Prostate gland (tissue), 2 donors: Measurements from ENCODE around the gene MAGI2. TPM values are rescaled to one million over a fixed set of nuclear protein-coding genes. Genes with fewer than 3 reads are reported as not detected.

ENCODE experiments used
- DNase-seq: peaks from one replicate; pipeline ENCODE4 v3.0.0-alpha.2; 2019; ENCODE audit warnings: low spot score
- H3K27ac ChIP-seq, 2 donors: fragments of 200-600 bp; sonication (generic); 2 replicates each; pipeline ENCODE4 v1.5.1; 2017 to 2019
- H3K27me3 ChIP-seq: fragments of 200-600 bp; sonication (generic); replicated peaks from 2 replicates; pipeline ENCODE4 v1.5.1; 2019; ENCODE audit not compliant: insufficient read depth
- H3K36me3 ChIP-seq, 2 donors: fragments of 200-600 bp; sonication (generic); 1 replicate in 1 of 2; 2 replicates in 1 of 2; pipeline versions ENCODE4 v1.5.1 to v1.8.1; 2017 to 2019
- H3K4me1 ChIP-seq: fragments of 200-600 bp; sonication (generic); replicated peaks from 2 replicates; pipeline ENCODE4 v1.5.1; 2019
- H3K4me3 ChIP-seq, 2 donors: fragments of 200-600 bp; sonication (generic); 2 replicates each; pipeline ENCODE4 v1.5.1; 2017 to 2019
- H3K9me3 ChIP-seq: fragments of 200-600 bp; sonication (generic); 2 replicates; pipeline ENCODE4 v1.5.1; 2017
- POLR2A ChIP-seq: fragments of 450-650 bp; IDR thresholded peaks from one replicate; pipeline ENCODE4 v1.6.1; 2016; ENCODE audit warnings: antibody characterized with exemption, mild to moderate bottlenecking
- POLR2AphosphoS5 ChIP-seq: sonication (generic); formaldehyde crosslinking; IDR thresholded peaks from one replicate; pipeline ENCODE4 v1.6.1; 2017; ENCODE audit warnings: antibody characterized with exemption
- WGBS: methylation state at CpG from one replicate; pipeline ENCODE4 v1.1.5; 2018; 5-methylcytosine and 5-hydroxymethylcytosine counted together
- intact Hi-C: fragments of 100-400 bp; cut with DNase I; formaldehyde crosslinking; loops from one replicate; pipeline ENCODE4 v1.14.2; 2022
- total RNA-seq, 2 donors: library from RNA; depleted of rRNA; stranded (reverse); fragments of >200 nt; gene quantifications; one replicate each; pipeline ENCODE4 v1.1.0, GENCODE V29; 2016
- TF ChIP-seq, protein P1 (sequence below), 4 experiments: fragments of 200-600 bp in 2 of 4; fragments of 450-650 bp in 2 of 4; sonication (generic) in 2 of 4; IDR thresholded peaks; 1 replicate in 3 of 4; 2 replicates in 1 of 4; pipeline ENCODE4 v1.5.1; 2016 to 2019; ENCODE audit warnings: antibody characterized with exemption in 4 of 4, mild to moderate bottlenecking in 2 of 4, moderate library complexity in 2 of 4

MAGI2 gene
- total RNA-seq, 2 donors from 2014 or later: 27.1 to 31.3 TPM

DNA sequence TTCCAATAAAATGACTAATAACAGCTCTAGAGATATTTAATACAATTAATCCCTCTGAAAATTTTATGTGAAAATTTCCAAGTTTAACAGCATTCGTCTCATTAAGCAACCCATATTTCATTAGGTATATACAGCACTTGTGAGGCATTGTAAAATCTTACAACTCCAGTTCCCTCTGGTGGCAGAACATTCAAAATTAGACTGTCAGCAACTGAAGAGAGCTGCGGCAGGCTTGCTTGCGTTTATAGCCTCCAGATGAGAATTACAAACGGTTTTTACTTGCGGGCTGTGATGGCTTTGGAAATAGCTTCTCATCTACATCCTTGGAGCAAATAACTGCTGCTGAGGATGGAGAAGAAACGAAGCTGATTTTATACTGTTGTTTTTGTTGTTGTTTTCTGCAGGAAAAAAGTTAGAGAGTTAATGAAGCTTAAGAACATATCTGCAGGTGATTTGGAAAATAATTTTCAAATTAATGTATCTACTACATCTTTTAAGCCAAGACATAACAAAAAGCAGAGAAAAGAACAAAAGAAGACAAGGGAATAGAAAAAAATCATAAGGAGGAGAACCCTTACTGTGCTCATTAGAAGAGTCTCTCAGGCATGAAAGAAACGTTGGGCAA lies 171.3 kb downstream of the MAGI2 start:
- WGBS: 12% methylated on average over 7 of the region's 7 CpGs
- no peaks in the 10 kb centered on the region for H3K36me3 ChIP-seq
- H3K27ac ChIP-seq: no peak overlapping the region
- H3K27me3 ChIP-seq: no peaks in the 10 kb centered on the region
- no peak for DNase-seq
- TF ChIP-seq POLR2A (no peak), POLR2AphosphoS5 (no peak)
- TF ChIP-seq, protein P1, sequence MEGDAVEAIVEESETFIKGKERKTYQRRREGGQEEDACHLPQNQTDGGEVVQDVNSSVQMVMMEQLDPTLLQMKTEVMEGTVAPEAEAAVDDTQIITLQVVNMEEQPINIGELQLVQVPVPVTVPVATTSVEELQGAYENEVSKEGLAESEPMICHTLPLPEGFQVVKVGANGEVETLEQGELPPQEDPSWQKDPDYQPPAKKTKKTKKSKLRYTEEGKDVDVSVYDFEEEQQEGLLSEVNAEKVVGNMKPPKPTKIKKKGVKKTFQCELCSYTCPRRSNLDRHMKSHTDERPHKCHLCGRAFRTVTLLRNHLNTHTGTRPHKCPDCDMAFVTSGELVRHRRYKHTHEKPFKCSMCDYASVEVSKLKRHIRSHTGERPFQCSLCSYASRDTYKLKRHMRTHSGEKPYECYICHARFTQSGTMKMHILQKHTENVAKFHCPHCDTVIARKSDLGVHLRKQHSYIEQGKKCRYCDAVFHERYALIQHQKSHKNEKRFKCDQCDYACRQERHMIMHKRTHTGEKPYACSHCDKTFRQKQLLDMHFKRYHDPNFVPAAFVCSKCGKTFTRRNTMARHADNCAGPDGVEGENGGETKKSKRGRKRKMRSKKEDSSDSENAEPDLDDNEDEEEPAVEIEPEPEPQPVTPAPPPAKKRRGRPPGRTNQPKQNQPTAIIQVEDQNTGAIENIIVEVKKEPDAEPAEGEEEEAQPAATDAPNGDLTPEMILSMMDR (IDR thresholded peaks at IDR 0.05): peak in 1 of 4 experiments; percentile 20
- no peaks in the 10 kb centered on the region for H3K9me3 ChIP-seq
- no peaks in the 10 kb centered on the region for H3K4me1 ChIP-seq
- intact Hi-C loops: no loop called here
- H3K4me3 ChIP-seq: no peak overlapping the region

DNA sequence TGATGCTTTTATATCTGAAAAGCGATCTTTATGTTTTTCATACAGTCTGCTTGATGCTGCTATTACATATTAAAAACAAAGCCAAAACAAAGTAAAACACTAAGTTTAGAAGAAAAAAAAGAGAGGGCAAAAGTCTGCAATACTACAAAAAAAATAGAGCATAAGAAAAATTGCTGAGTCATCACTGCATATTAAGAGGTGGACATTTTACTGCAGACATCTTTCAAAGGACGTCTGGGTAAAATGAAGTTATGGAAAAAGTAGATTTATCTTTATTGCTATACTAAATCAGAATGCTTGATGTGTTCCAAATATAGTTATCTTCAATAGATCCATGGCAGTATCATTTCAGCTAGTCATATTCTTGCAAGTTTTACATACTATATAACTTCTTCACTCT lies 172.0 kb downstream of the MAGI2 start:
- H3K36me3 ChIP-seq: no peaks in the 10 kb centered on the region
- no peak for TF ChIP-seq POLR2A
- H3K4me3 ChIP-seq: no peak overlapping the region
- 47% methylated on average over 2 of the region's 2 CpGs for WGBS
- no peaks in the 10 kb centered on the region for H3K9me3 ChIP-seq
- H3K4me1 ChIP-seq: no peaks in the 10 kb centered on the region
- H3K27ac ChIP-seq: no peak overlapping the region
- no peaks in the 10 kb centered on the region for H3K27me3 ChIP-seq
- no peak for DNase-seq
- intact Hi-C loops: no loop called here

DNA sequence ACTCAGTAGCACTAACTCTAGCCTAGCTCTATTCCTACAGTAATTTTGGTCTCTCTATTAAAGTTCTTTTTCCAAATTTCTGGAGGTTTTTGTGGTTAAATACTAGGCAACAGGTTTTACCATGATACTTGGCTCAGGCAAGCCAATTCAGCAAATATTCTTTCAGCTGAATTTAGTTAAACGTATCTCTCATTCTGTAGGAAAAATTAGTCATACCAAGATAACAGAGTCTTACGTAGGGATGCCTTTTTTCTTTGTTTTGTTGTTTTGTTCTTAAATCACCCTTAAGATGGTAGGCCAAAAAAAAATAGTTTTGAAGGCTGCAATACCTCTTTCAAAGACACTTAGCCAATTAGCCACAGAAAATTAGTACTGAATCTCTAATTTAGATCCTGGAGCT lies 180.5 kb downstream of the MAGI2 start:
- intact Hi-C loops: no loop called here
- no peaks in the 10 kb centered on the region for H3K4me1 ChIP-seq
- H3K36me3 ChIP-seq: no peaks in the 10 kb centered on the region
- H3K27ac ChIP-seq: no peak overlapping the region
- WGBS: 84% methylated on average over 2 of the region's 2 CpGs
- no peak for DNase-seq
- no peak overlapping the region for H3K4me3 ChIP-seq
- no peaks in the 10 kb centered on the region for H3K27me3 ChIP-seq
- no peaks in the 10 kb centered on the region for H3K9me3 ChIP-seq
- TF ChIP-seq, protein P1 (IDR thresholded peaks at IDR 0.05): no peak
- TF ChIP-seq POLR2AphosphoS5 (no peak), POLR2A (no peak)

DNA sequence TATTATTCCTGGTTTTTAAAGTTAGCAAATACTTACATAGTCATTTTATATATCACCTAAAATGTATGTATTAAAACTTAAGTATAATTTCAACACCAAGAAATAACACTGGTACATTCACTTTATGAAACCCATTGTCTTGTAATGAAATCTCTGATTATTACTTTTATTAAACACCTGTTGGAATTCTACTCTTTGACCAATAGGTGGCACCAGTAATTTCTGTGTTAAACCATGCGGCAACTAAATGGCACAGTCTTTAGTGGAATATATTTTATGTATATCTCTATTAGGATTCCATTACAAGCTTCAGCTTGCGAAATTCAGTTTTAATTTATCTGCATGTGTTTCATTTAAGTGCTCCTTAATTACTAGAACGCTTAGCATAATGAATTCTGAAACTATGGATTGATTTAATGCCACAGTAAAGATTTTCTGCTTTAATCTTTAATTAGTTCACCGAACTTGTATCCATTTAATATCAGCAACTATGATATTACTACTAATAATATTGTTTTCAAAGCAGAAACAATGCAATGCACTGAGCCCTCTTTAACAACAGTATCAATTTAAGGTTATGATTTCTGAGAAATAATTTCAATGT lies 181.3 kb downstream of the MAGI2 start:
- TF ChIP-seq, protein P1 (IDR thresholded peaks at IDR 0.05): peak; percentile 22 to 58 (median 39)
- TF ChIP-seq POLR2A: no peak
- TF ChIP-seq POLR2AphosphoS5: no peak
- no peak for DNase-seq
- no peak overlapping the region for H3K27ac ChIP-seq
- intact Hi-C loops: no loop called here
- no peaks in the 10 kb centered on the region for H3K36me3 ChIP-seq
- H3K4me3 ChIP-seq: no peak overlapping the region
- no peaks in the 10 kb centered on the region for H3K27me3 ChIP-seq
- H3K4me1 ChIP-seq: no peaks in the 10 kb centered on the region
- H3K9me3 ChIP-seq: no peaks in the 10 kb centered on the region
- 41% methylated on average over 4 of the region's 4 CpGs for WGBS

DNA sequence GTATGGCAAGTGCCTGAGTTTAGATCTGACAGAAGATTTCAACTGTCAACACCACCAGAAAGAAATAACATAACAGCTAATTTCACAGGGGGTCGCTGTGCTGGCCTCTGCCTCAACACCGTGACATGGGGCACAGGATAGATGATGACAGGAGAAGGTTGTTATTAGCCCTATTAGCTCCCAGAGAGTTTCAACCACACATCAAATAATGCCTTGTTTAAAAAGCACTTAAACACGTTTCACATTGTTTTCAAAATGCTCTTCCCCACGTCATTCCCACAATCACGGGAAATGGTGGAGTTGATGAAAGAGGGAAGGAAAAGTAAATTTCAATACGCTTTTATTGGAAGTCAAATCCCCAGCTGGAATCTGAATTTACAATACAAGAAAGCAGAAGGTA lies 184.7 kb downstream of the MAGI2 start:
- WGBS: 36% methylated on average over 6 of the region's 6 CpGs
- H3K9me3 ChIP-seq: no peaks in the 10 kb centered on the region
- DNase-seq: no peak

More for the DNA sequence above, 184.7 kb downstream of the MAGI2 start:
- H3K27me3 ChIP-seq: no peaks in the 10 kb centered on the region
- no peak overlapping the region for H3K4me3 ChIP-seq
- H3K36me3 ChIP-seq: no peaks in the 10 kb centered on the region
- no peak overlapping the region for H3K27ac ChIP-seq
- intact Hi-C loops: no loop called here
- TF ChIP-seq POLR2A: no peak
- TF ChIP-seq, protein P1 (IDR thresholded peaks at IDR 0.05): no peak
- TF ChIP-seq POLR2AphosphoS5: no peak
- no peaks in the 10 kb centered on the region for H3K4me1 ChIP-seq
